ENCODE measurements around the gene CEP120.
"Not testable (repeated sequence)": the region's sequence is repeated elsewhere in the genome, so short reads cannot be mapped to it uniquely, and the experiment has no call there.

CEP120 gene

GRCh38 chr5:123344816-123345426 is 78.3 kb downstream of the CEP120 start:
- Histone ChIP-seq H3K4me3 (no peak overlapping the region), H3K27ac (no peak overlapping the region)

GRCh38 chr5:123340928-123341327 is 82.3 kb downstream of the CEP120 start:
- Histone ChIP-seq H3K4me3 (no peak overlapping the region), H3K27ac (no peak overlapping the region)

DNA sequence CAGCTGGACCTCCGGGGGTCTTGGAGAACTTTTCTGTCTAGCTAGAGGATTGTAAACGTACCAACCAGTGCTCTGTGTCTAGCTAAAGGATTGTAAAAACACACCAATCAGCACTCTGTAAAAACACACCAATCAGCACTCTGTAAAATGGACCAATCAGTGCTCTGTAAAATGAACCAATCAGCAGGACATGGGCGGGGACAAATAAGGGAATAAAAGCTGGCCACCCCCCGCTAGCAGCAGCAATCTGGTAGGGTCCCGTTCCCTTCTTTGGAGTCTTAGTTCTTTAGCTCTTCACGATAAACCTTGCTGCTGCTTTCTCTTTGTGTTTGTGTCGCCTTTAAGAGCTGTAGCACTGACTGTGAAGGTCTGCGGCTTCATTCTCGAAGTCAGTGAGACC is 114.8 kb downstream of the CEP120 start:
- not testable (repeated sequence) for H3K4me3 ChIP-seq, H3K27ac ChIP-seq

DNA sequence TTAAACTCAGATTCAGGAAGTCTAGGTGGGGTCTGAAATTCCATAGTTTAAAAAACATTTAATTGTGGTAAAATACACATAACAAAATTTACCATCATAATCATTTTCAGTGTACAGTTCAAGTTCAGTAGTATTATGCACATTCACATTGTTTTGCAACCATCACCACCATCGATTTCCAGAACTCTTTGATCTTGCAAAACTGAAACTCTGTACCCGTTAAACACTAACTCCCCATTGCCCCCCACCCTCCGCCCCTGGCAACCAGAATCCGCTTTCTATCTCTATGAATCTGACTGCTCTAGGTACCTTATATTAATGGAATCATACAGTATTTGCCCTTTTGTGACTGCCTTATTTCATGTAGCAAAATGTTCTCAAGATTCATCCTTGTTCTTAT is 117.5 kb downstream of the CEP120 start:
- Histone ChIP-seq H3K27ac (no peak overlapping the region), H3K4me3 (no peak overlapping the region)

DNA sequence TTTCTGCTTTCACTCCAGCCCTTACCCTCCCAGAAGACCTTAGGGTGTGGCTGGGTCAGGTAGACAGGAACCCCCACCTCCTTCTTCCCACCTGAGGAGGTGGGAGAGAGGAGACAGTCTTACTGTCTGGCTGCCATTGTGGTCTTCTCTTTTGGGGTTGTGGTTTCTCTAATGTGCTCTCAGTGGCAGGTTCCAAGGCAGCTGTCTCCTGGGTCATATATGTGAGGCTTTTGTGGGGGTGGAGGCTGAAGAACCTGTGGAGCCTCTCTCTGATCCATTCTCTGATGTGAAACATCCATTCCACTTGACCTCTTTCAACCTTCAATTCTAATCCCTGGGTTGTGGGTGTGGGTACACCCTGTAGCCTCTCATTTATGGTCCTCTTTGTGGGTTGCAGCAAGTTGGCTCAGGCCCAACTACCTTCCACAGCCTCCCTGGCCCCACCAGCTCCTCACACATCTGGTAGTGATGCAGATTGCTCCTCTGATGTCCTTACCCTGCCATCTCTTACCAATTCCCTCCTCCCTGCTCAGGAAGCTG is 118.4 kb downstream of the CEP120 start:
- no peak overlapping the region for H3K4me3 ChIP-seq
- no peak overlapping the region for H3K27ac ChIP-seq

DNA sequence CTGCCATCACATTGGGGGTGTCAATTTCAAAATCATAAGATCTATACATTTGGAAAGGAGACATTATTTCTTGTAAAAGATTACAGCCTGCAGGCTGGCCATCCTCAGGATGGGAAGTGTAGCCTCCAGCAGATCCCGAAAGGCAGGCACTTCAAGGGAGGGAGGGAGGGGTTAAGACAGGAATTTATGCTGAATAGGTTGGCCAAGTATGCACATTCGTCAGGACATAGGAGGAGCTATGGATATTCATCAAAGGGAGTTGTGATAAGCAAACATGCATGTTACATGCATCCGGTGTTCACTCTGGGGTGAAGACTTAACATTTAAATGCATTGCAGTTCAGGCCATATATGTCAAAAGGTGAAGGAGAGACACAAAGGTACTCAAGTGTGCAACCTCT is 119.4 kb downstream of the CEP120 start:
- no peak overlapping the region for H3K4me3 ChIP-seq
- no peak overlapping the region for H3K27ac ChIP-seq

DNA sequence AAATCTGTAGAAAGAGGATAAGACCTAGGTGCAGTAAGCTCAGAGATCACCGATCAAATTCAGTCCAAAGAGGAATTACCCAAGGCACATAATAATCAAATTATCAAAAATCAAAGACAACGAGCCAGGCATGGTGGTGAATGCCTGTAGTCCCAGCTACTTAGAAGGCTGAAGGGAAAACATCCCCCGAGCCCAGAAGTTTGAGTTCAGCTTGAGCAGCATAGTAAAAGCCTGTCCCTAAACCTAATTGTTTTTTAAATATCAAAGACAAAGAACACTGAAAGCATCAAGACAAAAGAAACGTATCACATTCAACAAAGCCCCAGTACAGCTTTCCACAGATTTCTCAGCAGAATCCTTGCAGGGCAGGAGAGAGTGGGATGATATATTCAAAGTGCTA is 122.9 kb downstream of the CEP120 start:
- Histone ChIP-seq H3K4me3 (no peak overlapping the region), H3K27ac (no peak overlapping the region)

GRCh38 chr5:123299136-123299535 is 124.1 kb downstream of the CEP120 start:
- H3K27ac ChIP-seq = no peak overlapping the region
- no peak overlapping the region for H3K4me3 ChIP-seq

DNA sequence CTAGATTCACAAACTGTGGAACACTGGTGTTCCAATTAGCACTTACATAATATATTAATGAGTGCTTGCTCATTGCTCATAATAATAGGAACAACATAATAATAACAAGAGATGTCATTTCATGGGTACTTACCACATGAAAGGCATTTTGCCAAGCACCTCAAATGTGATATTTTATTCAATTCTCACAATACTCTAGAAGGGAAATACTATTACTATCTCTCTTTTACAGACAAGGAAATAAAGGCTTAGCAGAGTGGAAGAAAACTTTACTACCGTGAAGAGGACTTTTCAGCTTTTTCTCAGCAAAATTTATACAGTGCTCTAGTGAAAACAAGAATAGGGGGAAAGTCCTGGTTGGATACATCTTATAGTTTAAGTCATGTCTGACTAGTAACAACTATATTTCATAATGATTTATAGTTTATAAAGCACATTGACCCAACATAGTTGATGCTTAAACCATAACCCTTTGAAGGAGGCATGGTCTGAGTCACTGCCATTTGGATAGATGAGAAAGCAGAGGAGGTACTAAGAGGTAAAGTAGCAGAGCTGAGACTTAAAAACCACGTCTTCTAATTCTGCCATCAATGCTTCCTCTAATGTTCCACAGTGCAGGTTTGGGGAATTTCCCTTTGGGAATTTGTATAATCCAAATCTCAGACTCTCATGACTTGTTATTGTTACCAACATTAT is 124.7 kb downstream of the CEP120 start:
- Histone ChIP-seq H3K27ac (no peak overlapping the region), H3K4me3 (no peak overlapping the region)

GRCh38 chr5:123297866-123298265 is 125.3 kb downstream of the CEP120 start:
- Histone ChIP-seq H3K27ac (no peak overlapping the region), H3K4me3 (no peak overlapping the region)

- no peak overlapping the region for H3K27ac ChIP-seq
- H3K4me3 ChIP-seq = no peak overlapping the region
These were observed 125.9 kb downstream of the CEP120 start for GRCh38 chr5:123297198-123297831.

All from skin epidermis (tissue), 12 donors.